ENCODE results near the gene SUCLA2.

The SUCLA2 gene

GRCh38 chr13:48001114-48001881 lies at the start of gene SUCLA2:
TSS of gene SUCLA2 (minus strand) at chr13:48001273. CDS start at chr13:48001269, 4 bp downstream.
- peak within 1 kb of the TSS; percentile 97 for H3K4me3 Mint-ChIP-seq

GRCh38 chr13:48050550-48050949 lies 49.5 kb upstream of the SUCLA2 start:
- no peaks in the 10 kb centered on the region for H3K9me3 Mint-ChIP-seq

More at GRCh38 chr13:48001114-48001881, at the start of gene SUCLA2:
- peak; percentile 100 for ATAC-seq
- Mint-ChIP-seq H3K36me3 (peaks cover 8% of the 10 kb centered on the region), H3K27me3 (no peaks in the 10 kb centered on the region), H3K9me3 (no peaks in the 10 kb centered on the region), H3K4me1 (peaks cover 38% of the 10 kb centered on the region), H3K27ac (peak within 1 kb of the TSS; percentile 91)

GRCh38 chr13:48043789-48044503 lies 42.9 kb upstream of the SUCLA2 start:
- Mint-ChIP-seq H3K36me3 (peaks cover 29% of the 10 kb centered on the region), H3K27ac (peak overlapping the region; percentile 42), H3K9me3 (no peaks in the 10 kb centered on the region), H3K4me3 (no peak overlapping the region), H3K27me3 (no peaks in the 10 kb centered on the region), H3K4me1 (peaks cover 5% of the 10 kb centered on the region)
- no peak for ATAC-seq

More at GRCh38 chr13:48050550-48050949, 49.5 kb upstream of the SUCLA2 start:
- Mint-ChIP-seq H3K36me3 (peaks cover 45% of the 10 kb centered on the region), H3K27me3 (no peaks in the 10 kb centered on the region), H3K27ac (no peak overlapping the region), H3K4me3 (no peak overlapping the region), H3K4me1 (no peaks in the 10 kb centered on the region)
- ATAC-seq, result no peak

GRCh38 chr13:48042894-48043293 lies 41.8 kb upstream of the SUCLA2 start:
- Mint-ChIP-seq H3K36me3 (peaks cover 26% of the 10 kb centered on the region), H3K27me3 (no peaks in the 10 kb centered on the region), H3K27ac (peak overlapping the region; percentile 42), H3K4me1 (peaks cover 16% of the 10 kb centered on the region), H3K9me3 (no peaks in the 10 kb centered on the region), H3K4me3 (no peak overlapping the region)
- no peak for ATAC-seq

GRCh38 chr13:48040896-48041295 lies 39.8 kb upstream of the SUCLA2 start:
- no peaks in the 10 kb centered on the region for H3K27me3 Mint-ChIP-seq
- H3K4me1 Mint-ChIP-seq, result peaks cover 24% of the 10 kb centered on the region
- H3K9me3 Mint-ChIP-seq, result no peaks in the 10 kb centered on the region
- peaks cover 15% of the 10 kb centered on the region for H3K36me3 Mint-ChIP-seq
- no peak overlapping the region for H3K4me3 Mint-ChIP-seq
- no peak for ATAC-seq
- peak overlapping the region; percentile 28 for H3K27ac Mint-ChIP-seq

GRCh38 chr13:48040049-48040448 lies 39.0 kb upstream of the SUCLA2 start:
- H3K9me3 Mint-ChIP-seq, result no peaks in the 10 kb centered on the region
- H3K27ac Mint-ChIP-seq, result no peak overlapping the region
- H3K27me3 Mint-ChIP-seq, result no peaks in the 10 kb centered on the region
- H3K36me3 Mint-ChIP-seq, result peaks cover 14% of the 10 kb centered on the region
- no peak overlapping the region for H3K4me3 Mint-ChIP-seq
- no peak for ATAC-seq
- H3K4me1 Mint-ChIP-seq, result peaks cover 24% of the 10 kb centered on the region

GRCh38 chr13:48038761-48039160 lies 37.7 kb upstream of the SUCLA2 start:
- Mint-ChIP-seq H3K9me3 (no peaks in the 10 kb centered on the region), H3K36me3 (peaks cover 19% of the 10 kb centered on the region), H3K4me3 (peak overlapping the region; percentile 88), H3K27ac (peak overlapping the region; percentile 98), H3K4me1 (peaks cover 24% of the 10 kb centered on the region), H3K27me3 (no peaks in the 10 kb centered on the region)
- no peak for ATAC-seq

GRCh38 chr13:48037346-48038173 lies 36.5 kb upstream of the SUCLA2 start, which contains the start of gene NUDT15:
TSS of gene NUDT15 (plus strand) at chr13:48037726. CDS start at chr13:48037747, 21 bp downstream.
- peak; percentile 97 for ATAC-seq
- Mint-ChIP-seq H3K9me3 (no peaks in the 10 kb centered on the region), H3K27ac (peak within 1 kb of the TSS; percentile 98), H3K27me3 (no peaks in the 10 kb centered on the region), H3K4me3 (peak within 1 kb of the TSS; percentile 88), H3K36me3 (peaks cover 19% of the 10 kb centered on the region), H3K4me1 (peaks cover 24% of the 10 kb centered on the region)

GRCh38 chr13:48029859-48030258 lies 28.8 kb upstream of the SUCLA2 start:
- H3K27ac Mint-ChIP-seq, result no peak overlapping the region
- ATAC-seq, result no peak
- no peaks in the 10 kb centered on the region for H3K27me3 Mint-ChIP-seq

GRCh38 chr13:48028066-48028465 lies 27.0 kb upstream of the SUCLA2 start:
- H3K9me3 Mint-ChIP-seq, result peaks cover 3% of the 10 kb centered on the region
- peaks cover 22% of the 10 kb centered on the region for H3K36me3 Mint-ChIP-seq
- H3K27ac Mint-ChIP-seq, result no peak overlapping the region
- no peaks in the 10 kb centered on the region for H3K27me3 Mint-ChIP-seq
- ATAC-seq, result no peak
- H3K4me1 Mint-ChIP-seq, result no peaks in the 10 kb centered on the region
- H3K4me3 Mint-ChIP-seq, result no peak overlapping the region

More at GRCh38 chr13:48029859-48030258, 28.8 kb upstream of the SUCLA2 start:
- Mint-ChIP-seq H3K4me1 (no peaks in the 10 kb centered on the region), H3K4me3 (no peak overlapping the region), H3K36me3 (peaks cover 27% of the 10 kb centered on the region), H3K9me3 (peaks cover 3% of the 10 kb centered on the region)

GRCh38 chr13:48019796-48020195 lies 18.7 kb upstream of the SUCLA2 start:
- H3K36me3 Mint-ChIP-seq, result no peaks in the 10 kb centered on the region
- H3K4me1 Mint-ChIP-seq, result no peaks in the 10 kb centered on the region

GRCh38 chr13:48018637-48019036 lies 17.6 kb upstream of the SUCLA2 start:
- H3K27me3 Mint-ChIP-seq, result no peaks in the 10 kb centered on the region
- no peak for ATAC-seq
- H3K9me3 Mint-ChIP-seq, result no peaks in the 10 kb centered on the region

More at GRCh38 chr13:48019796-48020195, 18.7 kb upstream of the SUCLA2 start:
- H3K4me3 Mint-ChIP-seq, result no peak overlapping the region
- no peak overlapping the region for H3K27ac Mint-ChIP-seq
- H3K9me3 Mint-ChIP-seq, result no peaks in the 10 kb centered on the region
- ATAC-seq, result no peak
- no peaks in the 10 kb centered on the region for H3K27me3 Mint-ChIP-seq

GRCh38 chr13:48014359-48014758 lies 13.3 kb upstream of the SUCLA2 start:
- no peaks in the 10 kb centered on the region for H3K4me1 Mint-ChIP-seq
- no peak overlapping the region for H3K27ac Mint-ChIP-seq
- H3K36me3 Mint-ChIP-seq, result peaks cover 27% of the 10 kb centered on the region
- H3K4me3 Mint-ChIP-seq, result no peak overlapping the region
- H3K9me3 Mint-ChIP-seq, result no peaks in the 10 kb centered on the region
- no peaks in the 10 kb centered on the region for H3K27me3 Mint-ChIP-seq
- no peak for ATAC-seq

More at GRCh38 chr13:48018637-48019036, 17.6 kb upstream of the SUCLA2 start:
- no peak overlapping the region for H3K27ac Mint-ChIP-seq
- H3K36me3 Mint-ChIP-seq, result no peaks in the 10 kb centered on the region
- H3K4me3 Mint-ChIP-seq, result no peak overlapping the region
- no peaks in the 10 kb centered on the region for H3K4me1 Mint-ChIP-seq

GRCh38 chr13:48012668-48013067 lies 11.6 kb upstream of the SUCLA2 start:
- Mint-ChIP-seq H3K27ac (no peak overlapping the region), H3K4me1 (no peaks in the 10 kb centered on the region), H3K27me3 (no peaks in the 10 kb centered on the region), H3K4me3 (no peak overlapping the region), H3K36me3 (peaks cover 35% of the 10 kb centered on the region), H3K9me3 (no peaks in the 10 kb centered on the region)
- ATAC-seq, result no peak

- Mint-ChIP-seq H3K27me3 (no peaks in the 10 kb centered on the region), H3K4me3 (no peak overlapping the region), H3K9me3 (no peaks in the 10 kb centered on the region), H3K27ac (no peak overlapping the region), H3K4me1 (no peaks in the 10 kb centered on the region), H3K36me3 (peaks cover 35% of the 10 kb centered on the region)
- ATAC-seq, result no peak
These were observed 9.6 kb upstream of the SUCLA2 start for GRCh38 chr13:48010698-48011097.

Measured in stimulated activated memory B cell treated with anti-CD40 and anti-IgM and Interleukin-4, amounts not matched to agents 10 μg/mL and 1 μg/mL and 100 μg/mL, for 72 hours (primary cell).